ENCODE data around the gene LYRM1. TPM values are rescaled to one million over a fixed set of nuclear protein-coding genes. Genes with fewer than 3 reads are reported as not detected.
"Not testable (repeated sequence)": the region's sequence is repeated elsewhere in the genome, so short reads cannot be mapped to it uniquely, and the experiment has no call there.

LYRM1 gene
- total and polyA plus RNA-seq, 2 experiments from 2014 or later: 18.7 to 24.8 TPM

DNA sequence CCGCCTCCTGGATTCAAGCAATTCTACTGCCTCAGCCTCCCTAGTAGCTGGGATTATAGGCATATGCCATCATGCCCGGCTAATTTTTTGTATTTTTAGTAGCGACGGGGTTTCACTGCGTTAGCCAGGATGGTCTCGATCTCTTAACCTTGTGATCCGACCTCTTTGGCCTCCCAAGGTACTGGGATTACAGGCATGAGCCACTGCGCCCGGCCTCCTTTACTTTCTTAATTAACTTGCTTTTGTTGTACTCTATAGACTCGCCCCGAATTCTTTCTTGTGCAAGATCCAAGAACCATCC, 45.0 kb downstream of the LYRM1 start:
- not testable (repeated sequence) for H3K27me3 Mint-ChIP-seq (ENCODE audit: insufficient read depth, low read depth, poor library complexity); H3K9me3 Mint-ChIP-seq; DNase-seq (ENCODE audit: low spot score); H3K27me3 ChIP-seq (ENCODE audit: insufficient read depth); H3K27ac Mint-ChIP-seq; H3K4me3 Mint-ChIP-seq; H3K36me3 Mint-ChIP-seq (ENCODE audit: low read depth); H3K9me2 ChIP-seq (ENCODE audit: insufficient read depth); H3K4me2 ChIP-seq; H3K79me2 ChIP-seq (replicated peaks; ENCODE audit: insufficient read depth); ATAC-seq; H3F3A ChIP-seq (replicated peaks; ENCODE audit: low read depth); H3K36me3 ChIP-seq (ENCODE audit: insufficient read depth); H3K4me1 Mint-ChIP-seq; H3K4me1 ChIP-seq (ENCODE audit: insufficient read depth); H3K4me3 ChIP-seq; H4K20me1 ChIP-seq (replicated peaks; ENCODE audit: insufficient read depth)
- peak overlapping the region; percentile 66; the same call in 1 of the 2 replicates for H2AFZ ChIP-seq
- H3K27ac ChIP-seq (ENCODE audit: low read depth): 0 out of 2 replicates have a peak overlapping the region, but pooled peaks have one; percentile 32

DNA sequence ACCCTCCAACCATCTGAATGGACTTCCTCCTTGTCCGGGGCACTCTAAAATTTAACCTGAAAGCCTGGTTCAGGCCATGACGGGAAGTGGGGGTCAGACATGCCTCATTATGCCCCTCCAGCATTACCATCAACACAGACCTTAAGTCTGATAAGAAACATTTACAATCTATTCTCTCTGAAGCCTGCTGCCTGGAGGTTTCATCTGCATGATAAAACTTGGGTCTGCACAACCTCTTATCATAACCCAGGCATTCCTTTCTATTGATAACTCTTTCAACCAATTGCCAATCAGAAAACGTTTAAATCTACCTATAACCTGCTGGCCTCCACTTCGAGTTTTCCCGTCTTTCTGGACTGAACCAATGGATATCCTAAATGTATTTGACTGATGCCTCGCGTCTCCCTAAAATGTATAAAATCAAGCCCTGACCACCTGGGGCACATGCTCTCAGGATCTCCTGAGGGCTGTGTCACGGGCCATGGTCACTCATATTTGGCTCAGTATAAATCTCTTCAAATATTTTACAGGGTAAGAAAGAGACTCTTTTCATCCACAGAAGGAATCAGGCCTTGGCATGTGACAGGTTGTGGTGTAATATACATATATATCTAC, 45.6 kb downstream of the LYRM1 start:
- Histone ChIP-seq H3K9me2 (ENCODE audit: insufficient read depth) (no peaks in the 10 kb centered on the region), H3K4me3 (no peak overlapping the region), H3K36me3 (ENCODE audit: insufficient read depth) (no peaks in the 10 kb centered on the region), H4K20me1 (replicated peaks; ENCODE audit: insufficient read depth) (no peaks in the 10 kb centered on the region), H3F3A (replicated peaks; ENCODE audit: low read depth) (no peaks in the 10 kb centered on the region), H2AFZ (peak overlapping the region; percentile 66; the same call in 1 of the 2 replicates), H3K4me1 (ENCODE audit: insufficient read depth) (peaks cover 8% of the 10 kb centered on the region), H3K79me2 (replicated peaks; ENCODE audit: insufficient read depth) (no peaks in the 10 kb centered on the region), H3K4me2 (no peak overlapping the region), H3K27ac (ENCODE audit: low read depth) (0 out of 2 replicates have a peak overlapping the region, but pooled peaks have one; percentile 32), H3K27me3 (ENCODE audit: insufficient read depth) (no peaks in the 10 kb centered on the region)
- ATAC-seq: no peak
- Mint-ChIP-seq H3K36me3 (ENCODE audit: low read depth) (no peaks in the 10 kb centered on the region), H3K4me1 (peaks cover 9% of the 10 kb centered on the region; the same call in 2 of the 3 replicates), H3K9me3 (no peaks in the 10 kb centered on the region), H3K27me3 (ENCODE audit: insufficient read depth, low read depth, poor library complexity) (peaks cover 3% of the 10 kb centered on the region), H3K27ac (peak overlapping the region; percentile 25; the same call in 1 of the 2 replicates), H3K4me3 (no peak overlapping the region)
- DNase-seq (ENCODE audit: low spot score): no peak
- TF ChIP-seq JUNB (IDR thresholded peaks at IDR 0.05; ENCODE audit: unreplicated experiment): no peak
- TF ChIP-seq, protein P1, sequence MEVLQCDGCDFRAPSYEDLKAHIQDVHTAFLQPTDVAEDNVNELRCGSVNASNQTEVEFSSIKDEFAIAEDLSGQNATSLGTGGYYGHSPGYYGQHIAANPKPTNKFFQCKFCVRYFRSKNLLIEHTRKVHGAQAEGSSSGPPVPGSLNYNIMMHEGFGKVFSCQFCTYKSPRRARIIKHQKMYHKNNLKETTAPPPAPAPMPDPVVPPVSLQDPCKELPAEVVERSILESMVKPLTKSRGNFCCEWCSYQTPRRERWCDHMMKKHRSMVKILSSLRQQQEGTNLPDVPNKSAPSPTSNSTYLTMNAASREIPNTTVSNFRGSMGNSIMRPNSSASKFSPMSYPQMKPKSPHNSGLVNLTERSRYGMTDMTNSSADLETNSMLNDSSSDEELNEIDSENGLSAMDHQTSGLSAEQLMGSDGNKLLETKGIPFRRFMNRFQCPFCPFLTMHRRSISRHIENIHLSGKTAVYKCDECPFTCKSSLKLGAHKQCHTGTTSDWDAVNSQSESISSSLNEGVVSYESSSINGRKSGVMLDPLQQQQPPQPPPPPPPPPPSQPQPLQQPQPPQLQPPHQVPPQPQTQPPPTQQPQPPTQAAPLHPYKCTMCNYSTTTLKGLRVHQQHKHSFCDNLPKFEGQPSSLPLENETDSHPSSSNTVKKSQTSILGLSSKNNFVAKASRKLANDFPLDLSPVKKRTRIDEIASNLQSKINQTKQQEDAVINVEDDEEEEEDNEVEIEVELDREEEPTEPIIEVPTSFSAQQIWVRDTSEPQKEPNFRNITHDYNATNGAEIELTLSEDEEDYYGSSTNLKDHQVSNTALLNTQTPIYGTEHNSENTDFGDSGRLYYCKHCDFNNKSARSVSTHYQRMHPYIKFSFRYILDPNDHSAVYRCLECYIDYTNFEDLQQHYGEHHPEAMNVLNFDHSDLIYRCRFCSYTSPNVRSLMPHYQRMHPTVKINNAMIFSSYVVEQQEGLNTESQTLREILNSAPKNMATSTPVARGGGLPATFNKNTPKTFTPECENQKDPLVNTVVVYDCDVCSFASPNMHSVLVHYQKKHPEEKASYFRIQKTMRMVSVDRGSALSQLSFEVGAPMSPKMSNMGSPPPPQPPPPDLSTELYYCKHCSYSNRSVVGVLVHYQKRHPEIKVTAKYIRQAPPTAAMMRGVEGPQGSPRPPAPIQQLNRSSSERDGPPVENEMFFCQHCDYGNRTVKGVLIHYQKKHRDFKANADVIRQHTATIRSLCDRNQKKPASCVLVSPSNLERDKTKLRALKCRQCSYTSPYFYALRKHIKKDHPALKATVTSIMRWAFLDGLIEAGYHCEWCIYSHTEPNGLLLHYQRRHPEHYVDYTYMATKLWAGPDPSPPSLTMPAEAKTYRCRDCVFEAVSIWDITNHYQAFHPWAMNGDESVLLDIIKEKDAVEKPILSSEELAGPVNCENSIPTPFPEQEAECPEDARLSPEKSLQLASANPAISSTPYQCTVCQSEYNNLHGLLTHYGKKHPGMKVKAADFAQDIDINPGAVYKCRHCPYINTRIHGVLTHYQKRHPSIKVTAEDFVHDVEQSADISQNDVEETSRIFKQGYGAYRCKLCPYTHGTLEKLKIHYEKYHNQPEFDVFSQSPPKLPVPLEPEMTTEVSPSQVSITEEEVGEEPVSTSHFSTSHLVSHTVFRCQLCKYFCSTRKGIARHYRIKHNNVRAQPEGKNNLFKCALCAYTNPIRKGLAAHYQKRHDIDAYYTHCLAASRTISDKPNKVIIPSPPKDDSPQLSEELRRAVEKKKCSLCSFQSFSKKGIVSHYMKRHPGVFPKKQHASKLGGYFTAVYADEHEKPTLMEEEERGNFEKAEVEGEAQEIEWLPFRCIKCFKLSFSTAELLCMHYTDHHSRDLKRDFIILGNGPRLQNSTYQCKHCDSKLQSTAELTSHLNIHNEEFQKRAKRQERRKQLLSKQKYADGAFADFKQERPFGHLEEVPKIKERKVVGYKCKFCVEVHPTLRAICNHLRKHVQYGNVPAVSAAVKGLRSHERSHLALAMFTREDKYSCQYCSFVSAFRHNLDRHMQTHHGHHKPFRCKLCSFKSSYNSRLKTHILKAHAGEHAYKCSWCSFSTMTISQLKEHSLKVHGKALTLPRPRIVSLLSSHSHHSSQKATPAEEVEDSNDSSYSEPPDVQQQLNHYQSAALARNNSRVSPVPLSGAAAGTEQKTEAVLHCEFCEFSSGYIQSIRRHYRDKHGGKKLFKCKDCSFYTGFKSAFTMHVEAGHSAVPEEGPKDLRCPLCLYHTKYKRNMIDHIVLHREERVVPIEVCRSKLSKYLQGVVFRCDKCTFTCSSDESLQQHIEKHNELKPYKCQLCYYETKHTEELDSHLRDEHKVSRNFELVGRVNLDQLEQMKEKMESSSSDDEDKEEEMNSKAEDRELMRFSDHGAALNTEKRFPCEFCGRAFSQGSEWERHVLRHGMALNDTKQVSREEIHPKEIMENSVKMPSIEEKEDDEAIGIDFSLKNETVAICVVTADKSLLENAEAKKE (CRISPR knock-in tag; IDR thresholded peaks at IDR 0.05): no peak
- TF ChIP-seq ZNF114 (CRISPR knock-in tag; IDR thresholded peaks at IDR 0.05): no peak
- TF ChIP-seq, protein P2, sequence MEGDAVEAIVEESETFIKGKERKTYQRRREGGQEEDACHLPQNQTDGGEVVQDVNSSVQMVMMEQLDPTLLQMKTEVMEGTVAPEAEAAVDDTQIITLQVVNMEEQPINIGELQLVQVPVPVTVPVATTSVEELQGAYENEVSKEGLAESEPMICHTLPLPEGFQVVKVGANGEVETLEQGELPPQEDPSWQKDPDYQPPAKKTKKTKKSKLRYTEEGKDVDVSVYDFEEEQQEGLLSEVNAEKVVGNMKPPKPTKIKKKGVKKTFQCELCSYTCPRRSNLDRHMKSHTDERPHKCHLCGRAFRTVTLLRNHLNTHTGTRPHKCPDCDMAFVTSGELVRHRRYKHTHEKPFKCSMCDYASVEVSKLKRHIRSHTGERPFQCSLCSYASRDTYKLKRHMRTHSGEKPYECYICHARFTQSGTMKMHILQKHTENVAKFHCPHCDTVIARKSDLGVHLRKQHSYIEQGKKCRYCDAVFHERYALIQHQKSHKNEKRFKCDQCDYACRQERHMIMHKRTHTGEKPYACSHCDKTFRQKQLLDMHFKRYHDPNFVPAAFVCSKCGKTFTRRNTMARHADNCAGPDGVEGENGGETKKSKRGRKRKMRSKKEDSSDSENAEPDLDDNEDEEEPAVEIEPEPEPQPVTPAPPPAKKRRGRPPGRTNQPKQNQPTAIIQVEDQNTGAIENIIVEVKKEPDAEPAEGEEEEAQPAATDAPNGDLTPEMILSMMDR (conservative IDR thresholded peaks at IDR 0.05; ENCODE audit: low read depth in 2 of 2): no peak
- TF ChIP-seq, protein P3, sequence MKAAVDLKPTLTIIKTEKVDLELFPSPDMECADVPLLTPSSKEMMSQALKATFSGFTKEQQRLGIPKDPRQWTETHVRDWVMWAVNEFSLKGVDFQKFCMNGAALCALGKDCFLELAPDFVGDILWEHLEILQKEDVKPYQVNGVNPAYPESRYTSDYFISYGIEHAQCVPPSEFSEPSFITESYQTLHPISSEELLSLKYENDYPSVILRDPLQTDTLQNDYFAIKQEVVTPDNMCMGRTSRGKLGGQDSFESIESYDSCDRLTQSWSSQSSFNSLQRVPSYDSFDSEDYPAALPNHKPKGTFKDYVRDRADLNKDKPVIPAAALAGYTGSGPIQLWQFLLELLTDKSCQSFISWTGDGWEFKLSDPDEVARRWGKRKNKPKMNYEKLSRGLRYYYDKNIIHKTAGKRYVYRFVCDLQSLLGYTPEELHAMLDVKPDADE (IDR thresholded peaks at IDR 0.05): no peak
- TF ChIP-seq EZH2phosphoT487 (IDR thresholded peaks at IDR 0.05; ENCODE audit: unreplicated experiment): no peak
- no peak for TF ChIP-seq POLR2AphosphoS5 (IDR thresholded peaks at IDR 0.05; ENCODE audit: low read depth)
- no peak for TF ChIP-seq CREB1 (CRISPR knock-in tag; IDR thresholded peaks at IDR 0.05; ENCODE audit: low read depth)
- no peak for TF ChIP-seq EZH2 (IDR thresholded peaks at IDR 0.05; ENCODE audit: low read depth, unreplicated experiment)
- TF ChIP-seq NANOG (IDR thresholded peaks at IDR 0.05; ENCODE audit: borderline replicate concordance): no peak
